Neural cell (in vitro differentiated cells): ENCODE measurements around the gene SIRT3. TPM values are rescaled to one million over a fixed set of nuclear protein-coding genes. Genes with fewer than 3 reads are reported as not detected.

Experiments used
- H2AFZ ChIP-seq: fragments of 200-600, 300-800 bp; sonication (generic), shearing (Covaris generic); 2 replicates; pipeline ENCODE4 v1.6.0; 2014; ENCODE audit warnings: low read depth, mild to moderate bottlenecking, antibody characterized with exemption, low read length, moderate library complexity
- H3F3A ChIP-seq: fragments of 200-600 bp; shearing (Covaris generic); 2 replicates; pipeline ENCODE4 v1.6.1; 2016; ENCODE audit warnings: mild to moderate bottlenecking, moderate library complexity, mixed read lengths, antibody characterized with exemption, low read length; ENCODE audit not compliant: insufficient read depth, poor library complexity, severe bottlenecking
- H3K27ac ChIP-seq: fragments of 200-600, 300-800 bp; sonication (generic), shearing (Covaris generic); 2 replicates; pipeline ENCODE4 v1.5.1; 2014; ENCODE audit warnings: mild to moderate bottlenecking, low read length, moderate library complexity
- H3K27me3 ChIP-seq: fragments of 300-800, 200-600 bp; sonication (generic), shearing (Covaris generic); 2 replicates; pipeline ENCODE4 v1.6.0; 2014; ENCODE audit warnings: mild to moderate bottlenecking, low read depth, low read length, moderate library complexity; ENCODE audit not compliant: insufficient read depth
- H3K36me3 ChIP-seq: fragments of 300-800, 200-600 bp; sonication (generic), shearing (Covaris generic); 2 replicates; pipeline ENCODE4 v1.5.1; 2014; ENCODE audit warnings: mild to moderate bottlenecking, antibody characterized with exemption, low read length, moderate library complexity; ENCODE audit not compliant: insufficient read depth
- H3K4me2 ChIP-seq: fragments of 300-800, 200-600 bp; sonication (generic), shearing (Covaris generic); 2 replicates; pipeline ENCODE4 v1.6.0; 2014; ENCODE audit warnings: mild to moderate bottlenecking, low read length
- H3K4me3 ChIP-seq: fragments of 300-800, 200-600 bp; sonication (generic), shearing (Covaris generic); 2 replicates; pipeline ENCODE4 v1.5.1; 2014; ENCODE audit warnings: mild to moderate bottlenecking, low read length, moderate library complexity
- H3K79me2 ChIP-seq: fragments of 200-600 bp; shearing (Covaris generic); replicated peaks from 2 replicates; pipeline ENCODE4 v1.6.0; 2014; ENCODE audit warnings: mild to moderate bottlenecking, low read length, moderate library complexity; ENCODE audit not compliant: insufficient read depth
- H3K9ac ChIP-seq: fragments of 300-800, 200-600 bp; sonication (generic), shearing (Covaris generic); 2 replicates; pipeline ENCODE4 v1.6.1; 2016; ENCODE audit warnings: mild to moderate bottlenecking, low read length, mixed read lengths
- H3K9me2 ChIP-seq: fragments of 200-600 bp; shearing (Covaris generic); 2 replicates; pipeline ENCODE4 v1.6.1; 2016; ENCODE audit warnings: mild to moderate bottlenecking, low read length, mixed read lengths; ENCODE audit not compliant: insufficient read depth
- H3K9me3 ChIP-seq: fragments of 200-600, 300-800 bp; sonication (generic), shearing (Covaris generic); 2 replicates; pipeline ENCODE4 v1.6.1; 2016; ENCODE audit warnings: mild to moderate bottlenecking, mixed run types, low read length, moderate library complexity, mixed read lengths
- H4K20me1 ChIP-seq: fragments of 200-600 bp; shearing (Covaris generic); 2 replicates; pipeline ENCODE4 v1.6.1; 2016; ENCODE audit warnings: mild to moderate bottlenecking, mixed run types; ENCODE audit not compliant: insufficient read depth
- EP300 ChIP-seq: fragments of 450-650 bp; conservative IDR thresholded peaks from 2 replicates; pipeline ENCODE4 v1.6.1; 2014; ENCODE audit warnings: antibody characterized with exemption, mild to moderate bottlenecking, moderate library complexity; ENCODE audit not compliant: poor library complexity, severe bottlenecking
- EZH2 ChIP-seq: fragments of 200-600, 300-800 bp; shearing (Covaris generic), sonication (generic); IDR thresholded peaks from 2 replicates; pipeline ENCODE4 v1.6.1; 2014; ENCODE audit warnings: antibody characterized with exemption, low read length, borderline replicate concordance, mild to moderate bottlenecking; ENCODE audit not compliant: insufficient read depth, poor library complexity, severe bottlenecking
- MXI1 ChIP-seq: fragments of 450-650 bp; conservative IDR thresholded peaks from 2 replicates; pipeline ENCODE4 v1.6.1; 2014; ENCODE audit warnings: antibody characterized with exemption, mild to moderate bottlenecking; ENCODE audit not compliant: poor library complexity, severe bottlenecking
- POLR2AphosphoS5 ChIP-seq: IDR thresholded peaks from 2 replicates; pipeline ENCODE4 v1.6.1; 2012
- RAD21 ChIP-seq: fragments of 450-650 bp; conservative IDR thresholded peaks from 2 replicates; pipeline ENCODE4 v1.6.1; 2014; ENCODE audit warnings: antibody characterized with exemption, mild to moderate bottlenecking, moderate library complexity
- SMC3 ChIP-seq: fragments of 450-650 bp; conservative IDR thresholded peaks from 2 replicates; pipeline ENCODE4 v1.6.1; 2014; ENCODE audit warnings: antibody characterized with exemption, mild to moderate bottlenecking, moderate library complexity; ENCODE audit not compliant: poor library complexity
- TAF1 ChIP-seq: IDR thresholded peaks from 2 replicates; pipeline ENCODE4 v1.6.1; 2012; ENCODE audit warnings: low read depth
- polyA plus RNA-seq: library from polyadenylated mRNA; depleted of rRNA; stranded (reverse); fragments of >200 nt; gene quantifications from 2 replicates; pipeline ENCODE4 v1.2.3, GENCODE V29; 2014
- TF ChIP-seq, protein P1 (sequence below): fragments of 450-650 bp; IDR thresholded peaks from 2 replicates; pipeline ENCODE4 v1.5.1; 2014; ENCODE audit warnings: antibody characterized with exemption, mild to moderate bottlenecking, moderate library complexity; ENCODE audit not compliant: poor library complexity, severe bottlenecking
- TF ChIP-seq, protein P2 (sequence below): IDR thresholded peaks from 2 replicates; pipeline ENCODE4 v1.6.1; 2012; ENCODE audit warnings: borderline replicate concordance

SIRT3 gene
- polyA plus RNA-seq, 1 donor from 2014 or later: 32.9 TPM

DNA sequence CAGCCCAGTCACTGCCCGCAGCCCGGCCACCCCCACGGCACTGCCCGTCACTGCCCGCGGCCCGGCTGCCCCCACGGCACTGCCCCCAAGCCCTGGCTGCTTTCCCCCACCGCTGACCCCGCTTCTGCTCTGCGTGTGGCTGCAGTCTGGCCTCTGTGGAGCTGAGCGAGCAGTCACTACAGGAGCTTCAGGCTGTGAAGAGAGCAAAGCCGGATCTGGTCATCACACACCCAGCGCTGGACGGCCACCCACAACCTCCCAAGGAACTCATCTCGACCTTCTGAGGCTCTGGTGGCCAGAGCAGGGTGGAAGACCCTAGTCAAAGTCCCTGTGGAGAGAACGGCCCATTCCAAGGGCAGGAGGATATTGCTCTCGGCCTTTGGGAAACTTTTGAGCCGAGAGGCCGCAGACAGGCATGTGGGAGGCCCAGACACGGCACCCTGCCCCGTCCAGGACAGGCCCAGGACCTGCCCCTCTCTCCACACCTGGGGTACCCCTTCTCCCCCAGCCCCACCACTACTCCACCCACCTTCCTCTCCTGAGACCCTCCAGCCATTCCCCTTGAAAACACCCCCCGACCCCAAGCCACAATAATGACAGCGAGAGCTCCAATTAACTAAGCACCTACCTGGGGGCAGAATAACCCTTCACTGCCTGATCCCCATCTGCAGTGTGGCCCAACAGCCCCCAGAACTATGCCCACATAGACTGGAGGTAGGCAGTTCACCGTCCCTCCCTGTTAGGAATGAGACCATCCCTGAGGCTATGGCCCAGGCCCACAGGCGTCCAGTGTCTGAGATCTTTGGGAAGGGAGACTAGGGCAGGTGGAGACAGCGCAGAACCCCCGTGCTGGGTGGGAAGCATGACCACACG, 49.1 kb upstream of the SIRT3 start:
- no peaks in the 10 kb centered on the region for H3K79me2 ChIP-seq
- no peak overlapping the region for H3K9ac ChIP-seq
- H3F3A ChIP-seq: no peaks in the 10 kb centered on the region
- no peak overlapping the region for H3K4me3 ChIP-seq
- no peaks in the 10 kb centered on the region for H4K20me1 ChIP-seq
- no peaks in the 10 kb centered on the region for H3K36me3 ChIP-seq
- no peak overlapping the region for H3K4me2 ChIP-seq
- no peak overlapping the region for H2AFZ ChIP-seq
- peaks cover 19% of the 10 kb centered on the region for H3K27me3 ChIP-seq
- no peak overlapping the region for H3K27ac ChIP-seq
- H3K9me3 ChIP-seq: no peaks in the 10 kb centered on the region
- no peaks in the 10 kb centered on the region for H3K9me2 ChIP-seq
- no peak for TF ChIP-seq MXI1
- TF ChIP-seq SMC3: no peak
- TF ChIP-seq TAF1: no peak

DNA sequence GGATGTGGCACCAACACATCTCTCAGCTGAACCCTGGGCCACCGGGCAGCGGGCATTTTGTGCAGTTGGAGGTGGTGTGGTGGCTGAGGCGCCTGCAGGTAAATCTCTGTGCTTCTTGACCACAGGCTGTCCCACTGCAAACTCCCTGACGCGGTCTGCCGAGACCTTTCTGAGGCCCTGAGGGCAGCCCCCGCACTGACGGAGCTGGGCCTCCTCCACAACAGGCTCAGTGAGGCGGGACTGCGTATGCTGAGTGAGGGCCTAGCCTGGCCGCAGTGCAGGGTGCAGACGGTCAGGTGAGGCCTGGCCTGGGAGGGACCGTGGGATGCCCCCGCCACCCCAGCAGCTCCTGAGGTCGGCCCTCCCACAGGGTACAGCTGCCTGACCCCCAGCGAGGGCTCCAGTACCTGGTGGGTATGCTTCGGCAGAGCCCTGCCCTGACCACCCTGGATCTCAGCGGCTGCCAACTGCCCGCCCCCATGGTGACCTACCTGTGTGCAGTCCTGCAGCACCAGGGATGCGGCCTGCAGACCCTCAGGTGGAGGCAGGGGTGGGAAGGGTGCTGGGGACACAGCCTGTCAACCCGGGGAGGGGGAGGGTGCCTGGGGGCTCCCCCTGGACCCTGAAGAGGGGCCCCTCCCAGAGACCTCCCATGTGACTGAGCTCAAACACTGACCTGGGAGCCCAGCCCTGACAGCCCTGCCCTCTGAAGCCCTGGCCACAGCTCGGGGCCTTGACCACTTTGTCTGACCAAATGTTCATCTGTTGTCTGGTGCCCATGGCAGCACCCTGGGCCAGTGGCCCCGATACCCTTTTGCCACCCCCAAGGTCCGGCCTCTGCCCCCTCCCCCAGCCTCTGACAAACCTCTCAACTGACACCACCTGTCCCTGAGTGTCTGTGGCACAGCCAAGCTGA, 48.2 kb upstream of the SIRT3 start:
- no peaks in the 10 kb centered on the region for H3K79me2 ChIP-seq
- H4K20me1 ChIP-seq: no peaks in the 10 kb centered on the region
- no peak for TF ChIP-seq EP300
- no peak overlapping the region for H3K4me2 ChIP-seq
- H3F3A ChIP-seq: no peaks in the 10 kb centered on the region
- no peaks in the 10 kb centered on the region for H3K36me3 ChIP-seq
- no peak overlapping the region for H2AFZ ChIP-seq
- peaks cover 19% of the 10 kb centered on the region for H3K27me3 ChIP-seq
- no peak overlapping the region for H3K4me3 ChIP-seq
- H3K9me3 ChIP-seq: no peaks in the 10 kb centered on the region
- no peaks in the 10 kb centered on the region for H3K9me2 ChIP-seq
- H3K27ac ChIP-seq: no peak overlapping the region
- no peak overlapping the region for H3K9ac ChIP-seq

DNA sequence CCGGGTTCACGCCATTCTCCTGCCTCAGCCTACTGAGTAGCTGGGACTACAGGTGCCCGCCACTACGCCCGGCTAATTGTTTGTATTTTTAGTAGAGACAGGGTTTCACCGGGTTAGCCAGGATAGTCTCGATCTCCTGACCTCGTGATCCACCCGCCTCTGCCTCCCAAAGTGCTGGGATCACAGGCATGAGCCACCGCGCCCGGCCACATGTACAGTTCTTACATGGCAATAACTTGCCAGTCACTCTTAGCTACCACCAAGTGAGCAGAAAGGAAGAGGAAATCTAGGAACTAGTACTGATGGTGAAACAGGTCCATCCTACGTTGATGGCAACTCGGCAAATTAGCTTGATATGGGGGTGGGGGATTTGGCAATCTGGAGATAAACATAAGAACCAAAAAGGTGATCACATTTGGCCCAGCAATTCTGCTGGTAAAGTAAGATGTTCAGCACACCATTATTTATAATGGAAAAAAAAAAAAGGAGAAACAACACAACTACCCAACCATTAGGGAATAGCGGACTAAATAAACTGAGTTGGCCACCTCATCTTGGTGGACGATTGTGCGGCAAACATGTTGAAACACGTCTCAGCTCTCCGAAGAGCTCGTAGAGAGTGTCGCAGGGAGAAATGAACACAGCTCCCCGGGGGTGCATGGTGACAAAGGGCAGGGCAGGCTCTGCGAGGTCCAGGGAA, 47.4 kb upstream of the SIRT3 start:
- Histone ChIP-seq H3K79me2 (no peaks in the 10 kb centered on the region), H3K36me3 (no peaks in the 10 kb centered on the region), H3K4me2 (no peak overlapping the region), H3K9ac (no peak overlapping the region), H2AFZ (no peak overlapping the region), H3K27ac (no peak overlapping the region), H4K20me1 (no peaks in the 10 kb centered on the region), H3K4me3 (no peak overlapping the region), H3K9me3 (no peaks in the 10 kb centered on the region), H3K27me3 (peaks cover 17% of the 10 kb centered on the region), H3K9me2 (no peaks in the 10 kb centered on the region), H3F3A (no peaks in the 10 kb centered on the region)
- no peak for TF ChIP-seq EP300
- no peak for TF ChIP-seq SMC3
- TF ChIP-seq, protein P1, sequence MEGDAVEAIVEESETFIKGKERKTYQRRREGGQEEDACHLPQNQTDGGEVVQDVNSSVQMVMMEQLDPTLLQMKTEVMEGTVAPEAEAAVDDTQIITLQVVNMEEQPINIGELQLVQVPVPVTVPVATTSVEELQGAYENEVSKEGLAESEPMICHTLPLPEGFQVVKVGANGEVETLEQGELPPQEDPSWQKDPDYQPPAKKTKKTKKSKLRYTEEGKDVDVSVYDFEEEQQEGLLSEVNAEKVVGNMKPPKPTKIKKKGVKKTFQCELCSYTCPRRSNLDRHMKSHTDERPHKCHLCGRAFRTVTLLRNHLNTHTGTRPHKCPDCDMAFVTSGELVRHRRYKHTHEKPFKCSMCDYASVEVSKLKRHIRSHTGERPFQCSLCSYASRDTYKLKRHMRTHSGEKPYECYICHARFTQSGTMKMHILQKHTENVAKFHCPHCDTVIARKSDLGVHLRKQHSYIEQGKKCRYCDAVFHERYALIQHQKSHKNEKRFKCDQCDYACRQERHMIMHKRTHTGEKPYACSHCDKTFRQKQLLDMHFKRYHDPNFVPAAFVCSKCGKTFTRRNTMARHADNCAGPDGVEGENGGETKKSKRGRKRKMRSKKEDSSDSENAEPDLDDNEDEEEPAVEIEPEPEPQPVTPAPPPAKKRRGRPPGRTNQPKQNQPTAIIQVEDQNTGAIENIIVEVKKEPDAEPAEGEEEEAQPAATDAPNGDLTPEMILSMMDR: no peak
- TF ChIP-seq TAF1: no peak
- no peak for TF ChIP-seq EZH2
- TF ChIP-seq MXI1: no peak
- no peak for TF ChIP-seq POLR2AphosphoS5
- no peak for TF ChIP-seq RAD21
- TF ChIP-seq, protein P2, sequence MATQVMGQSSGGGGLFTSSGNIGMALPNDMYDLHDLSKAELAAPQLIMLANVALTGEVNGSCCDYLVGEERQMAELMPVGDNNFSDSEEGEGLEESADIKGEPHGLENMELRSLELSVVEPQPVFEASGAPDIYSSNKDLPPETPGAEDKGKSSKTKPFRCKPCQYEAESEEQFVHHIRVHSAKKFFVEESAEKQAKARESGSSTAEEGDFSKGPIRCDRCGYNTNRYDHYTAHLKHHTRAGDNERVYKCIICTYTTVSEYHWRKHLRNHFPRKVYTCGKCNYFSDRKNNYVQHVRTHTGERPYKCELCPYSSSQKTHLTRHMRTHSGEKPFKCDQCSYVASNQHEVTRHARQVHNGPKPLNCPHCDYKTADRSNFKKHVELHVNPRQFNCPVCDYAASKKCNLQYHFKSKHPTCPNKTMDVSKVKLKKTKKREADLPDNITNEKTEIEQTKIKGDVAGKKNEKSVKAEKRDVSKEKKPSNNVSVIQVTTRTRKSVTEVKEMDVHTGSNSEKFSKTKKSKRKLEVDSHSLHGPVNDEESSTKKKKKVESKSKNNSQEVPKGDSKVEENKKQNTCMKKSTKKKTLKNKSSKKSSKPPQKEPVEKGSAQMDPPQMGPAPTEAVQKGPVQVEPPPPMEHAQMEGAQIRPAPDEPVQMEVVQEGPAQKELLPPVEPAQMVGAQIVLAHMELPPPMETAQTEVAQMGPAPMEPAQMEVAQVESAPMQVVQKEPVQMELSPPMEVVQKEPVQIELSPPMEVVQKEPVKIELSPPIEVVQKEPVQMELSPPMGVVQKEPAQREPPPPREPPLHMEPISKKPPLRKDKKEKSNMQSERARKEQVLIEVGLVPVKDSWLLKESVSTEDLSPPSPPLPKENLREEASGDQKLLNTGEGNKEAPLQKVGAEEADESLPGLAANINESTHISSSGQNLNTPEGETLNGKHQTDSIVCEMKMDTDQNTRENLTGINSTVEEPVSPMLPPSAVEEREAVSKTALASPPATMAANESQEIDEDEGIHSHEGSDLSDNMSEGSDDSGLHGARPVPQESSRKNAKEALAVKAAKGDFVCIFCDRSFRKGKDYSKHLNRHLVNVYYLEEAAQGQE: no peak
